HG02870 (cell line): ENCODE measurements around the gene PSME1.
A peak's percentile ranks its signal among the peaks of the same experiment; 100 is the strongest.

Source experiments
- ATAC-seq: cut with Tn5 transposase; IDR thresholded peaks from one replicate; pipeline ENCODE4 v1.9.1; 2021; ENCODE audit warnings: mild to moderate bottlenecking, moderate library complexity; ENCODE audit not compliant: unreplicated experiment

Gene PSME1

GRCh38 chr14:24135834-24136683 lies at the start of gene PSME1:
PSME1 (plus strand) TSS chr14:24136194; CDS start chr14:24136263, 69 bp downstream.
- ATAC-seq = peak; percentile 82

GRCh38 chr14:24087004-24087403 lies 49.0 kb upstream of the PSME1 start:
- no peak for ATAC-seq

DNA sequence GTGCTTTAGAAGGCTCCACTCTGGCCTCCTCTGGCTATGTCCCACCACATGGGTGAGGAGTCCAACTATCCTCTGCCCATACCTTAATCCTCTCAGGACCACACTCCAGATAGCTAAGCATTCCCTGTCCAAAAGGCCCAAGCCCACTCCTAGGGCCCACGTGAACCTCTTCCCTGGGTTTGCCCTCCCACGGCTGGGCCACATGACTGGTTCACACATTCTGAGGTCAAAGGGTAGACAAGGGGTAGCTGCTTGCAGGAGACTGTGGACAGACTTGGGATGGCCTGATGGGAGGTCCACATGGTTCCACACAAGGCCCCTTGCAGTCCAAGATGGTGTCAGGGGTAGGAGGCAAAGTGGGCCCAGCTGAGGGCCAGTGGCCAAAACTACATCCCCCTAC lies 47.9 kb upstream of the PSME1 start:
- no peak for ATAC-seq

DNA sequence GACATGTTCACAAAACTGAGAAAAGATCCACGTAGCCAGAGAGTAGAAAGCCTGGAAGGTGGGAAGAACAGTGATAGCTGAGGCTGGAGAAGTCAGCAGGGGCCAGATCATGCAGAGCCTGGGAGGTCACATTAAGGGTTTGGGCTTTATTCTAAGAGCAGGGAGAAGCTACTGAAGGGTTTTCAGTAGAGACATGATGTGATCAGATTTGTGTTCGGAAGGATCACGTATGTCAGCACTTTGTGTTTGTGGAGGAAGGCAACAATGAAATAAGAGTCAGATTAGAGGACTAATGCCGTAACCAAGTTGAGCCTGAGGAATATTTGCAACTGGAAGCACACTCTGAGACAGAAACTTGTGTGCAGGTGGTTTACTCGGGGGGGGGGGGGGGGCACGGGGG lies 46.1 kb upstream of the PSME1 start:
- ATAC-seq = no peak

DNA sequence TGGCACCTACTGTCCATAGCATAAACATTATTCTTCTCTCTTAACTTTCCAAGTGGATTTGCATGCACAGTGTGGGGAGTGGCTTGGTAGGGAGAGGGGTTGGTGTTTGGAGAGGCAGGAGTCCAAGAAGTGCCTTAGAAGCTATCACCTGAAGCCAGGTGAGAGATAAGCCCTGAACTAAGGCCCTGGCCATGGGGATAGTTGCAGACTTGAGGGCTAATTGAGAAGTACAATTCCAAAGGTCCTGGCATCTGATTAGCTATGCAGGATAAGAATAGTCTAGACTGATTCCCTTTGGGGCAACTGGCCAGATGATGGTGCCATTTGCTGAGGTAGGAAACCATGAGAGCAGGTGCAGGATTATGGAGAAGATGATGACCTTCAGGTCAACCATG lies 43.9 kb upstream of the PSME1 start:
- no peak for ATAC-seq

DNA sequence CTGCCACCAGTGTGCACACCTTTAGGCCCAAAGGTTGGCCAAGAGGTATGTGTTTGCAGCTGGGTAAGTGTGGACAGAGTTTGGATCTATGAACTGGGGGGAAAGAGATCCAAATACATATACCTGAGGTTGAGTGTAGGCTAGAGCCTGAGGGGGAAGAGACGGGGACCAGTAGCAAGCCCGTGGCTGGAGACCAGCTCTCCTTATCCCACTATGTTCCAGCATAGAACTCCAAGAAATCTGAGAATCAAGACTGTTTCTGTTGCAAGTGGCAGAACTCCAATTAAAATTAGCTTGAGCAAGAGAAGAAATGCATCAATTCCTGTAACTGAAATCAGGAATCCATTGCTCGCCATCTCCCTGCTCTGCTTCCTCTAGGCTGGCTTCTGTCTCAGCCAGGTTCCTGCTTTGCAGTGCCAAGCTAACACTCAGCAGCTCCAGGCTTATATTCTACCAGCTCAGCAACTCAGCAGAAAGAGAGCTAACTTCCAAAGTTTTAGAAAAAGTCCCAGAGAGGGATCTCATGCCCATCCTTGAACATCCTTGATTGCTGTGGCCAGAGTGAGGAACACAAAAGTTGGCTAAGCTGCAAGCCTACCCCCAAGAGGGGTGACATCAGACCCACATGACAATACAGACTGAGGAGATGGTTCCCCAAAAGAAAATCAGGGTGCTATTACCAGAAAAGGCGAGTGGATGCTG lies 43.3 kb upstream of the PSME1 start:
- ATAC-seq = no peak

GRCh38 chr14:24093207-24093900 lies 42.6 kb upstream of the PSME1 start:
- no peak for ATAC-seq

- ATAC-seq = peak; percentile 33
Measured at GRCh38 chr14:24093901-24094840, 41.8 kb upstream of the PSME1 start, which contains the start of gene PCK2. PCK2 (plus strand) TSS chr14:24094311; CDS start chr14:24094406, 95 bp downstream.

DNA sequence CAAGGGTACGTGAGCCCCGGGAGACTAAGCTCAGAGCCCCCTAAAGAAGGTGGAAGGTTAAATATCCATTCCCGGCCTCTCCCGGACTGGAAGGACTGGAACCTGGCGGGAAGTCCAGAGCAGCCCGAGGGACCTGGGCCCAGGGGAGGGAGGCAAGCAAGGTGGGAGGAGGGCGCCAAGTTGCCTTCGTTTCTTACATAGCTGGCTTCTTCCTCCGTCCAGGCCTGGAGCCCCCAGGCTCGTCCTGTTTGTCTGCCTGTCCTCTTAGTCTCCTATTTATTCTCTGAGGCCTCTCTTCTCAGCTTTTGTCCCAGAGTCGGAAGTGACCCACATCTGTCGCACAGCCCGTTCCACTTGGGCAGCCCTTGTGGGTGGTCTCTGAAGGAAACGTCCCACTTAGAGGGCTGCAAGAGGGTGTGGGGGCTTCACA lies 41.1 kb upstream of the PSME1 start:
- ATAC-seq = peak; percentile 1

- peak; percentile 76 for ATAC-seq
Measured at GRCh38 chr14:24095271-24096068, 40.5 kb upstream of the PSME1 start.

- ATAC-seq = no peak
Measured at GRCh38 chr14:24096545-24097181, 39.3 kb upstream of the PSME1 start.

- no peak for ATAC-seq
Measured at GRCh38 chr14:24098229-24098926, 37.6 kb upstream of the PSME1 start.

- ATAC-seq = no peak
Measured at GRCh38 chr14:24098927-24099813, 36.8 kb upstream of the PSME1 start.

GRCh38 chr14:24100197-24100981 lies 35.6 kb upstream of the PSME1 start:
- ATAC-seq = no peak

- no peak for ATAC-seq
Measured at GRCh38 chr14:24100982-24101494, 35.0 kb upstream of the PSME1 start.

DNA sequence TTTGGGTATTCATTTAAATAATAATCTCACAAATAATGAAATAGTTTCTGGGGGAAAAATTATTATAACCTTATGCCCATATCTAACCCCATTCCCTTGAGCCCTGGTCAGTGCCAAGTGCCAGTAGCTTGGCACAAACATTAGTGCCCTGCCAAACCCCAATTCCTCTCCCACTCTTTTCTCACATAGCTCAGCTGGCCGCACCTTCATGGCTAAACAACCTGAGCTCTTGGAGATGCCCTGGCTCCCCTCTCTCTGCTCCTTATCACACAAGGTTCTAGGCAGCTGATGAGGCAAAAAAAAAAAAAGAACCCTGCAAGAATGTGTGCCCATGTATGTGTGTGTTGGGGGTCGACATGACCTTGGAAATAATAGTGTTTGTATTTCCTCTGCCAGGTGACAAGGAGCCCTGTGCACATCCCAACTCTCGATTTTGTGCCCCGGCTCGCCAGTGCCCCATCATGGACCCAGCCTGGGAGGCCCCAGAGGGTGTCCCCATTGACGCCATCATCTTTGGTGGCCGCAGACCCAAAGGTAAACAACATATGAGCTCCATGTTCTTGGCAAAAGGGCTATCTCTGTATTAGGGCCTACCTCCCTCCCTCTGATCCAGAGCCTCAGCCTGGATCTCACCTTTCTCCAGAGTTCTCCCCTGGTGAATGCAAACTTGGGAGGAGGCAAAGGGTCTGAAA lies 33.5 kb upstream of the PSME1 start:
- ATAC-seq = no peak
